Parietal lobe (tissue), 2 donors: ENCODE data around the gene RGS19. TPM values are rescaled to one million over a fixed set of nuclear protein-coding genes. Genes with fewer than 3 reads are reported as not detected.

Source experiments
- small RNA-seq: library from RNA; depleted of rRNA; stranded (forward); fragments of <200 nt; gene quantifications from one replicate; pipeline ENCODE3, GENCODE V24; 2014; ENCODE audit warnings: low replicate concordance
- total RNA-seq: library from RNA; depleted of rRNA; stranded (reverse); fragments of >200 nt; gene quantifications from one replicate; pipeline ENCODE4 v1.2.3, GENCODE V29; 2014

RGS19 gene
- total RNA-seq, result 7.2 TPM

GRCh38 chr20:64079273-64080012, at the start of gene RGS19:
TSS of gene RGS19 (minus strand) at chr20:64079518. CDS start at chr20:64076886, 2,632 bp downstream.

GRCh38 chr20:64106981-64107735, 27.8 kb upstream of the RGS19 start, which contains the start of gene NPBWR2:
TSS of gene NPBWR2 (minus strand) at chr20:64107565. CDS start at chr20:64106831, 734 bp downstream.

GRCh38 chr20:64083804-64084684, 4.7 kb upstream of the RGS19 start, which contains the start of gene LKAAEAR1:
TSS of gene LKAAEAR1 (minus strand) at chr20:64084398. CDS start at chr20:64084219, 179 bp downstream.

GRCh38 chr20:64080013-64080812, 895 bp upstream of the RGS19 start, which contains the start of gene OPRL1:
TSS of gene OPRL1 (plus strand) at chr20:64080082. CDS start at chr20:64092721, 12,639 bp downstream.

GRCh38 chr20:64062596-64063388, 16.5 kb downstream of the RGS19 start, which contains the start of gene TCEA2:
TSS of gene TCEA2 (plus strand) at chr20:64063198. CDS start at chr20:64063313, 115 bp downstream.

GRCh38 chr20:64049060-64049877, 30.0 kb downstream of the RGS19 start, which contains the start of gene SOX18:
TSS of gene SOX18 (minus strand) at chr20:64049639. CDS start at chr20:64049516, 123 bp downstream.

GRCh38 chr20:64035933-64036345, 43.4 kb downstream of the RGS19 start, which contains the start of gene C20orf204:
TSS of gene C20orf204 (plus strand) at chr20:64036182. CDS start at chr20:64036324, 142 bp downstream.

Small RNA genes within 50 kb of the gene (small RNA-seq; reads per million reads assigned to genes)
- gene AL355803.1, result not detected
- not detected for gene MIR6813

Other genes with a start within 250 kb of the RGS19 start
- gene ZBTB46, start 248.3 kb downstream of the RGS19 start, total RNA-seq, result 20.3 TPM
- not detected for gene ABHD16B, start 218.0 kb downstream of the RGS19 start, total RNA-seq
- gene TPD52L2, start 214.2 kb downstream of the RGS19 start, total RNA-seq, result 32.6 TPM
- 80.4 TPM for gene DNAJC5, start 184.4 kb downstream of the RGS19 start, total RNA-seq
- gene UCKL1, start 123.1 kb downstream of the RGS19 start, total RNA-seq, result 32.9 TPM
- 21.0 TPM for gene ZNF512B, start 109.6 kb downstream of the RGS19 start, total RNA-seq
- 10.0 TPM for gene SAMD10, start 99.9 kb downstream of the RGS19 start, total RNA-seq
- 88.3 TPM for gene PRPF6, start 98.4 kb downstream of the RGS19 start, total RNA-seq
- gene C20orf204, start 43.3 kb downstream of the RGS19 start, total RNA-seq, result 4.4 TPM
- 0.63 TPM for gene SOX18, start 29.9 kb downstream of the RGS19 start, total RNA-seq
- 44.8 TPM for gene TCEA2, start 16.3 kb downstream of the RGS19 start, total RNA-seq
- 11.0 TPM for gene OPRL1, start 564 bp upstream of the RGS19 start, total RNA-seq
- gene LKAAEAR1, start 4.9 kb upstream of the RGS19 start, total RNA-seq, result 0.63 TPM
- not detected for gene NPBWR2, start 28.0 kb upstream of the RGS19 start, total RNA-seq
- gene MYT1, start 84.9 kb upstream of the RGS19 start, total RNA-seq, result 22.5 TPM
- gene PCMTD2, start 176.2 kb upstream of the RGS19 start, total RNA-seq, result 184 TPM